HG03060 (cell line): ENCODE data around the gene AKR1E2.
"Not testable (repeated sequence)": the region's sequence is repeated elsewhere in the genome, so short reads cannot be mapped to it uniquely, and the experiment has no call there.

Experiments
- ATAC-seq: cut with Tn5 transposase; IDR thresholded peaks from one replicate; pipeline ENCODE4 v1.9.1; 2021; ENCODE audit warnings: low read depth, moderate number of reproducible peaks; ENCODE audit not compliant: unreplicated experiment

Gene AKR1E2

GRCh38 chr10:4813023-4813422 is 13.0 kb upstream of the AKR1E2 start:
- ATAC-seq = no peak

GRCh38 chr10:4813496-4813895 is 12.5 kb upstream of the AKR1E2 start:
- ATAC-seq = no peak

- not testable (repeated sequence) for ATAC-seq
Observed at GRCh38 chr10:4815646-4816180, 10.3 kb upstream of the AKR1E2 start.

- ATAC-seq = no peak
Observed at GRCh38 chr10:4816966-4817365, 9.0 kb upstream of the AKR1E2 start.

GRCh38 chr10:4819067-4819466 is 6.9 kb upstream of the AKR1E2 start:
- ATAC-seq = no peak

- ATAC-seq = no peak
Observed at GRCh38 chr10:4819707-4820106, 6.3 kb upstream of the AKR1E2 start.

- no peak for ATAC-seq
Observed at GRCh38 chr10:4820804-4821401, 5.1 kb upstream of the AKR1E2 start.

GRCh38 chr10:4822208-4822607 is 3.8 kb upstream of the AKR1E2 start:
- ATAC-seq = no peak

- no peak for ATAC-seq
Observed at GRCh38 chr10:4824791-4825310, 1.2 kb upstream of the AKR1E2 start.

GRCh38 chr10:4825456-4825867 is 545 bp upstream of the AKR1E2 start:
- ATAC-seq = no peak

- ATAC-seq = no peak
Observed at GRCh38 chr10:4826792-4827324, 851 bp downstream of the AKR1E2 start.

GRCh38 chr10:4828005-4828404 is 2.0 kb downstream of the AKR1E2 start:
- no peak for ATAC-seq

- ATAC-seq = no peak
Observed at GRCh38 chr10:4830551-4830950, 4.5 kb downstream of the AKR1E2 start.

- no peak for ATAC-seq
Observed at GRCh38 chr10:4831091-4831490, 5.1 kb downstream of the AKR1E2 start.

GRCh38 chr10:4833286-4833685 is 7.3 kb downstream of the AKR1E2 start:
- no peak for ATAC-seq

GRCh38 chr10:4834898-4835405 is 8.9 kb downstream of the AKR1E2 start:
- no peak for ATAC-seq

- ATAC-seq = no peak
Observed at GRCh38 chr10:4835494-4835918, 9.5 kb downstream of the AKR1E2 start.

GRCh38 chr10:4836416-4836969 is 10.5 kb downstream of the AKR1E2 start:
- ATAC-seq = no peak

GRCh38 chr10:4837551-4837950 is 11.5 kb downstream of the AKR1E2 start:
- ATAC-seq = no peak

- no peak for ATAC-seq
Observed at GRCh38 chr10:4838743-4839142, 12.7 kb downstream of the AKR1E2 start.

GRCh38 chr10:4839353-4839752 is 13.3 kb downstream of the AKR1E2 start:
- ATAC-seq = no peak

- ATAC-seq = no peak
Observed at GRCh38 chr10:4840151-4840550, 14.1 kb downstream of the AKR1E2 start.
